Activated T-helper 1 cell treated with anti-CD3 and anti-CD28 coated beads, Interleukin-12 subunit alpha, Interleukin-12 subunit beta, Interleukin-2, Interleukin-4 antibody, amounts not matched to agents 30 ng/mL and 10 ng/mL and 1 ng/mL, durations not matched to agents 14 hours and 24 hours and 36 hours (primary cell): ENCODE results near the gene KRTCAP3. TPM values are rescaled to one million over a fixed set of nuclear protein-coding genes. Genes with fewer than 3 reads are reported as not detected.

Experiments
- DNase-seq: peaks from one replicate; pipeline ENCODE4 v3.0.0; 2021; ENCODE audit warnings: low spot score
- H3K27ac Mint-ChIP-seq: one replicate; pipeline ENCODE4 v1.8.0; 2021; ENCODE audit warnings: mild to moderate bottlenecking, mixed read lengths
- H3K27me3 Mint-ChIP-seq: one replicate; pipeline ENCODE4 v1.8.0; 2022; ENCODE audit warnings: mild to moderate bottlenecking, moderate library complexity, mixed read lengths; ENCODE audit not compliant: insufficient read depth
- H3K36me3 Mint-ChIP-seq: one replicate; pipeline ENCODE4 v1.8.0; 2021; ENCODE audit warnings: low read depth, mixed read lengths
- H3K4me1 Mint-ChIP-seq: one replicate; pipeline ENCODE4 v1.8.0; 2021; ENCODE audit warnings: low read depth, mixed read lengths
- H3K4me3 Mint-ChIP-seq: one replicate; pipeline ENCODE4 v1.8.0; 2021; ENCODE audit warnings: mild to moderate bottlenecking, moderate library complexity, mixed read lengths
- H3K9me3 Mint-ChIP-seq: one replicate; pipeline ENCODE4 v1.8.0; 2021; ENCODE audit warnings: mixed read lengths
- intact Hi-C: fragments of 100-400 bp; cut with micrococcal nuclease; formaldehyde crosslinking; loops from one replicate; pipeline ENCODE4 v1.15.1; 2024
- total RNA-seq: library from RNA; stranded (reverse); gene quantifications from 2 replicates; pipeline ENCODE4 v1.2.3, GENCODE V29; 2022

The KRTCAP3 gene
- total RNA-seq, 1 donor from 2014 or later, result 3.5 TPM

DNA sequence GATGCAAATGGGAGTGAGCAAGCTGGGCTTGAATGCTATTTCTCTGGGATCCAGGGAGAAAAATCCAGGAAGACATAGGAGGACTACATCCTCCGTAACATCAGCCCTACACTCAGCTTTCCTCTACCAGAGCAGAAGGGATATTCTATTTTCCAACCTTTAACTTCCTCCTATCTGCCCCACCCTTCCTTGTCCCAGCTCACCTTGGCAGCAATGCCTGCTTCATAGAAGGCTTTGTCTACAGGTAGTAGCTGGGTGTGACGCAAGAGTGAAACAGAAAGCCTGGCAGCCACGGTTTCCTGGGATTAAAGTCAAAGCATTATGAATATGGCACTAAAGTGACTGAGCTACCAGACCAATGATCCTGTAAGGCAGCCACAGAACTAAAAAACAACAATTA is 3.9 kb downstream of the KRTCAP3 start:
- DNase-seq, result no peak
- no peaks in the 10 kb centered on the region for H3K9me3 Mint-ChIP-seq

GRCh38 chr2:27448381-27448780 is 6.2 kb downstream of the KRTCAP3 start:
- Mint-ChIP-seq H3K36me3 (peaks cover 19% of the 10 kb centered on the region), H3K4me1 (peaks cover 8% of the 10 kb centered on the region), H3K9me3 (no peaks in the 10 kb centered on the region), H3K27ac (no peak overlapping the region), H3K27me3 (no peaks in the 10 kb centered on the region), H3K4me3 (no peak overlapping the region)
- intact Hi-C loops, result no loop called here
- DNase-seq, result no peak

More for the DNA sequence above, 3.9 kb downstream of the KRTCAP3 start:
- intact Hi-C loops, result no loop called here
- Mint-ChIP-seq H3K4me1 (peaks cover 8% of the 10 kb centered on the region), H3K27me3 (no peaks in the 10 kb centered on the region), H3K27ac (no peak overlapping the region), H3K4me3 (no peak overlapping the region), H3K36me3 (peaks cover 27% of the 10 kb centered on the region)

DNA sequence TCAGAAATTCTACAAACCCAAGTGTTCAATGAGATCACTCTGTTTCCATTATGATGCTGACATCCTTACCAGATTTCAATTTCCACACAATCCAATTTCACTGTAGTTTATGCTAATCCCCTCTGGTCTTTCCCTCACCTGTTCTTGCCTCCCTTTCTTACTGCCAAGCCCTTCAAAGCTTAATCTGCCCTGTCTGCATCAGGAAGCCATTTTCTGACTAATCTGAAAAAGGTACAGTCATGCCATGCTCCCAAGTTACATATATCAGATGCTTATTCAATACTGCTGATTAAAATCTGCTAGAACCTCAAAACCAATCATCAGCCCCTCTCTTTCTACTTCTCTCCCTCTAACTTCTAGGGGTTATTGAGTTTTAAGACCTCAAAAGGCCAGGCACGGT is 8.9 kb downstream of the KRTCAP3 start:
- Mint-ChIP-seq H3K9me3 (no peaks in the 10 kb centered on the region), H3K4me3 (no peak overlapping the region), H3K4me1 (peaks cover under 1% of the 10 kb centered on the region), H3K27ac (no peak overlapping the region), H3K36me3 (peaks cover 9% of the 10 kb centered on the region), H3K27me3 (no peaks in the 10 kb centered on the region)
- intact Hi-C loops, result no loop called here
- no peak for DNase-seq

GRCh38 chr2:27453968-27454367 is 11.8 kb downstream of the KRTCAP3 start:
- no peak for DNase-seq
- Mint-ChIP-seq H3K4me3 (no peak overlapping the region), H3K4me1 (no peaks in the 10 kb centered on the region), H3K9me3 (no peaks in the 10 kb centered on the region), H3K36me3 (peaks cover 3% of the 10 kb centered on the region), H3K27ac (no peak overlapping the region), H3K27me3 (no peaks in the 10 kb centered on the region)
- intact Hi-C loops, result no loop called here

DNA sequence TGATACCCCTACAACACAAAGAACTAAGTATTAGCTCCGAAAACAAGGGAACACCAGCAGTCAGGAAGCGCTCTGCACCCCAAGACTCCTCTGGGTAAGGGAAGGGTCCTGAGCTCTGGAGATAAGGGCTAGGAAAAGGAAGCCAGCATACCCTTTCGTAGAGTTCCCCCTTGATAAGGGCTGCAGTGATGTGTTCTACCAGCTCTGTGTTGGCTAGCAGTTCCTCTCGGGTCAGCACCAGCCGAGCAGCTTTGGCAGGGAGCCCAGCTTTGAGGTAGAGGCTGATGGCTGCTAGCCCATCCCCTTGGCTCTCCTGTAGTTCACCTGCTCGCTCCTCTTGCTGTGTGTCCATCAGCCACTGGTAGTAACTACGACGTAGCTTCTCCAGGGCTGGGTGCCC is 18.9 kb downstream of the KRTCAP3 start:
- H3K36me3 Mint-ChIP-seq, result peaks cover 3% of the 10 kb centered on the region
- no peaks in the 10 kb centered on the region for H3K27me3 Mint-ChIP-seq

DNA sequence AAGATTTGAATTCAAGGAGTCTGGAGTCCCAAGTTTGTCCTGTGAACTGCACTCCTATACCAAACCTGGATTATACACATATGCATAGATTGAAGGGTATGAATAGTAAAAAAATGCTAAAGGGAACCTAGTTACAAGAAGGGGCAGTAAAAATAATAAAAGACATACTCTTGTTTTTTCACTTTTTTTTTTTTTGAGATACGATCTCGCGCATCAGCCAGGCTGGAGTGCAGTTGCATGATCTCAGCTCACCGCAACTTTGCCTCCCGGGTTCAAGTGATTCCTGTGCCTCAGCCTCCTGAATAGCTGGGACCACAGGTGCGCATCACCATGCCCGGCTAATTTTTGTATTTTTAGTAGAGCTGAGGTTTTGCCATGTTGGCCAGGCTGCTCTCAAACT is 22.3 kb downstream of the KRTCAP3 start:
- no peak overlapping the region for H3K4me3 Mint-ChIP-seq
- intact Hi-C loops, result no loop called here
- H3K27ac Mint-ChIP-seq, result no peak overlapping the region
- DNase-seq, result no peak
- peaks cover 3% of the 10 kb centered on the region for H3K36me3 Mint-ChIP-seq
- H3K9me3 Mint-ChIP-seq, result no peaks in the 10 kb centered on the region
- H3K4me1 Mint-ChIP-seq, result no peaks in the 10 kb centered on the region
- no peaks in the 10 kb centered on the region for H3K27me3 Mint-ChIP-seq

More for the DNA sequence above, 18.9 kb downstream of the KRTCAP3 start:
- Mint-ChIP-seq H3K4me1 (no peaks in the 10 kb centered on the region), H3K27ac (no peak overlapping the region), H3K9me3 (no peaks in the 10 kb centered on the region), H3K4me3 (no peak overlapping the region)
- intact Hi-C loops, result no loop called here
- no peak for DNase-seq

DNA sequence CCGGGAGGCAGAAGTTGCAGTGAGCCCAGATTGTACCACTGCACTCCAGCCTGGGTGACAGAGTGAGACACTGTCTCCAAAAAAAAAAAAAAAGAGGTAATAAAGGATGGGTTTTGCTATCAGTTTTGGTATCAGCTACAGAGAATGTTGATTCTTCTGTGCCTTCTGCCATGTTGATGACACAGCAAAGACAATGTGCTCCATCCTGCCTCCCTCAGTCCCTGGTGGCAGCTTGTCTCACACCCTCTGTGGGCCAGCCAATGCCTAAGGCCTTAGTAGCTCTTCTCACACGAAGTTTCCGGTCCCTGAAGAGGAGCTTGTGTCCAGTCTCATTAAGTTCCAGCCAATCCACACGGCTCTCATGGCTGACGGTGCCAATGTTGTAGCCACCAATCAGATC is 29.8 kb downstream of the KRTCAP3 start:
- intact Hi-C loops, result no loop called here
- Mint-ChIP-seq H3K4me3 (no peak overlapping the region), H3K27ac (no peak overlapping the region), H3K4me1 (no peaks in the 10 kb centered on the region), H3K27me3 (no peaks in the 10 kb centered on the region), H3K36me3 (peaks cover 6% of the 10 kb centered on the region), H3K9me3 (no peaks in the 10 kb centered on the region)
- no peak for DNase-seq

GRCh38 chr2:27485496-27485895 is 43.3 kb downstream of the KRTCAP3 start:
- Mint-ChIP-seq H3K27me3 (no peaks in the 10 kb centered on the region), H3K27ac (no peak overlapping the region), H3K4me1 (peaks cover 15% of the 10 kb centered on the region), H3K9me3 (no peaks in the 10 kb centered on the region), H3K36me3 (peaks cover 4% of the 10 kb centered on the region), H3K4me3 (no peak overlapping the region)
- DNase-seq, result no peak
- intact Hi-C loops, result loop anchor here (5.0 to 10.0 kb wide), 2 partner anchors 268 to 401 kb away; partner anchors contain the start of genes CAD and KHK

DNA sequence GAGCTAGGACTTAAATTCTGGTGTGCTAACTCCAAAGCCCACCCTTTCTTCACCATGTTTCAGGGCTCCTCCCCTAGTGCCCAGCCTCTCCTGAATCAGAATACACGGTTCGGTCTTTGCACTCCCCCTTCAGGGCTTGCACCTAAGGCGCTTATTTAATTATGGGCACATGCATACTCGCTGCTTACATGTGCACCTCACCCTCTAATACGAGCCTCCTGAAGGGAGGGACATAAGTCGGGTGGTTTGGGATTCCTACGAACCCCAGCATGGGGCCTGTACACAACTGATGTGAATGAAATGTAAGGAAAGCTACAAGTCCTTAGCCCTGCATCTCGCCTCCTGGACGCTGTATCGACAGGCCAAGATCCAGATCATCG is 46.9 kb downstream of the KRTCAP3 start:
- Mint-ChIP-seq H3K4me1 (peaks cover 22% of the 10 kb centered on the region), H3K9me3 (no peaks in the 10 kb centered on the region), H3K27me3 (peaks cover 9% of the 10 kb centered on the region), H3K27ac (peak overlapping the region; percentile 91), H3K36me3 (no peaks in the 10 kb centered on the region), H3K4me3 (peak overlapping the region; percentile 91)
- intact Hi-C loops, result loop anchor here (1.0 to 10.0 kb wide), 11 partner anchors 61 to 404 kb away; partner anchors contain the start of genes CAD, EIF2B4, GTF3C2 and KHK
- DNase-seq, result no peak

DNA sequence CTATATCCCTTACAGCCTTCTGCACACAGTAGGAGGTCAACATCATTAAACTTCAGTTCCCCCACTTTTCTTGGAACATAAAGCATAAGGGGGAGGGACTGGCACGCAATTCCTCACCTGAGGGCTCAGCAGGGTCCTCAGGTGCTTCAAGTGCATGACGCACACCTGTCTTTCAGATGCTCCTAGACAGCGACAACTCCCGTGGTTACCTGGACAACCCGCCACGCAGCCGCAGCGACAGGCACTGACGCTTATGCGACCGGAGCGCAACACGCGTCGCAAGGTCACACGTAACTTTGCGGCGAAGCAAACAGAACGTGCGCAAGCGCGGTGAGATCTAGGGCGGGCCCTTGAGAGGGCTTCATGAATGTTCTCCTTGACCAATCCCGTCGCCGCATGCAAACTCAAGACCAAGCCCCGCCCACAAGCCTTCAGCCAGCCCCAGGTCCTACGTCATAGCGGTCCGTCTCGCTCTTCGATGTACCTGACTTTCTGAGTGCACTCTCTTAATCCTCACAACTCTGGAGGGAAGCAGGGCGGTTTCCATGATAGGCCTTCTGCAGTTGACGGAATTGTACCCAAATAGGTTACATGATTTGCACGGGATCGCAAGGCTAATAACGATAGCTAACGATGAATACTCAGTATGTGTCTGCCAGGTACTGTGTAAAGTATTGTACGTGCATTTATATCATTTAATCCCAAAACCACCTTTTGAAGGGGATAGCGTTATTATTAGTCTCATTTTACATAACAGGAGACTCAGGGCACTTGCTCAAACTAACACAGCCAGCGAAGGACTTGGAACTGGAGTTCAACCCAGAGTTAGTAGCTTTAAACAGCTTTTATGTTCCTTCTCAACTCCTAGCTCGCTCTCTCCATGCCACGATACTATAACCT is 47.6 kb downstream of the KRTCAP3 start, which contains the start of gene IFT172:
TSS of gene IFT172 (minus strand) at position 246 of the 900 bp plus-strand sequence. CDS start at position 156, 90 bp downstream.
- Mint-ChIP-seq H3K27me3 (peaks cover 13% of the 10 kb centered on the region), H3K36me3 (no peaks in the 10 kb centered on the region), H3K4me1 (peaks cover 22% of the 10 kb centered on the region), H3K4me3 (peak within 1 kb of the TSS; percentile 91), H3K27ac (peak within 1 kb of the TSS; percentile 91), H3K9me3 (no peaks in the 10 kb centered on the region)
- intact Hi-C loops, result loop anchor here (1.0 to 10.0 kb wide), 11 partner anchors 61 to 405 kb away; partner anchors contain the start of genes CAD, EIF2B4, GTF3C2 and KHK
- peak; percentile 98 for DNase-seq

GRCh38 chr2:27492557-27492956 is 50.4 kb downstream of the KRTCAP3 start:
- no peak overlapping the region for H3K27ac Mint-ChIP-seq
- peaks cover 30% of the 10 kb centered on the region for H3K4me1 Mint-ChIP-seq
- intact Hi-C loops, result no loop called here
- no peaks in the 10 kb centered on the region for H3K36me3 Mint-ChIP-seq
- no peak overlapping the region for H3K4me3 Mint-ChIP-seq
- DNase-seq, result no peak
- peaks cover 36% of the 10 kb centered on the region for H3K27me3 Mint-ChIP-seq
- H3K9me3 Mint-ChIP-seq, result no peaks in the 10 kb centered on the region

DNA sequence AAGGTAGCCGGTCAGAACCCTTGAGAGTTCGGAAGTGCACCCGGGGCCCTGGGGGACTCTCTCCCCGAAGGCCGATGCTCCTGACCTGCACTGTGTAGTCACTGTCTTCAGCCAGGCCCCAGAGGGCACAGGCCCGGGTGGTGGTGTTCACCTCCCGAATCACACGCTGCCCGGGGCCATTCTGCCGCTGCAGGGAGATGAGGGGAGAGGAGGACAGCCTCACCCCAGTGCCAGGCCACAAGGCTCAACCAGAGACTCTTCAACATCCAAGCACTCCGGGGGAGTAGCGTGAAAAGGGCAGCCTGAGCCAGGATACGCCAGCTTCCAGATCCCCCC is 51.7 kb downstream of the KRTCAP3 start:
- peak overlapping the region; percentile 46 for H3K4me3 Mint-ChIP-seq
- intact Hi-C loops, result no loop called here
- DNase-seq, result no peak
- H3K36me3 Mint-ChIP-seq, result no peaks in the 10 kb centered on the region
- H3K9me3 Mint-ChIP-seq, result no peaks in the 10 kb centered on the region
- H3K4me1 Mint-ChIP-seq, result peaks cover 30% of the 10 kb centered on the region
- H3K27me3 Mint-ChIP-seq, result peaks cover 41% of the 10 kb centered on the region
- no peak overlapping the region for H3K27ac Mint-ChIP-seq
